GM12878 (cell line): ENCODE results near the gene SRCAP. TPM values are rescaled to one million over a fixed set of nuclear protein-coding genes. Genes with fewer than 3 reads are reported as not detected.
A peak's percentile ranks its signal among the peaks of the same experiment; 100 is the strongest.

Source experiments
- ATAC-seq: fragments of 200-7000 bp; cut with Tn5 transposase; 3 replicates; pipeline ENCODE4 v1.9.1; 2020; ENCODE audit warnings: mild to moderate bottlenecking, moderate library complexity
- BruUV-seq: library from RNA; stranded (reverse); fragments of 400-500 nt; replicated peaks from 2 replicates; lab custom pipeline; 2021; lab: Mats Ljungman, UMichigan
- CTCF ChIA-PET: fragments of 300-600 bp; sonication (Branson Sonifier 250); formaldehyde crosslinking; extraction: SDS; loops from one replicate; lab custom pipeline; 2021; ENCODE audit warnings: inconsistent platforms; lab: Yijun Ruan, JAX
- POLR2A ChIA-PET: fragments of 350-600 bp; formaldehyde crosslinking; extraction: SDS; loops from one replicate; lab custom pipeline; 2021; ENCODE audit warnings: inconsistent platforms; lab: Charles Lee
- RAD21 ChIA-PET: fragments of 300-600 bp; sonication (Branson Sonifier 250); formaldehyde crosslinking; loops from one replicate; lab custom pipeline; 2023; ENCODE audit warnings: antibody characterized with exemption; ENCODE audit not compliant: unreplicated experiment; lab: Charles Lee
- SMC1A ChIA-PET: fragments of 300-600 bp; sonication (Branson Sonifier 250); formaldehyde crosslinking; loops from one replicate; lab custom pipeline; 2023; ENCODE audit not compliant: unreplicated experiment, uncharacterized antibody; lab: Charles Lee
- DNase-seq: peaks from one replicate; pipeline ENCODE4 v3.0.0-alpha.2; 2011; ENCODE audit warnings: low read depth, low spot score
- FAIRE-seq: peaks from 3 replicates; lab custom pipeline; 2011; peaks lifted over from hg19 to GRCh38; lab: Jason Lieb, UNC
- H2AFZ ChIP-seq: 2 replicates; pipeline ENCODE4 v1.6.0; 2011; ENCODE audit warnings: low read depth, low read length, control low read depth; ENCODE audit not compliant: control insufficient read depth
- H3K27ac ChIP-seq: 2 replicates; pipeline ENCODE4 v1.5.1; 2011; ENCODE audit warnings: control low read depth; ENCODE audit not compliant: control insufficient read depth, insufficient read depth
- H3K27me3 ChIP-seq, 2 experiments: replicated peaks in 1 of 2; 2 replicates each; pipeline versions ENCODE4 v1.6.0 to v1.6.1; 2011; ENCODE audit warnings: low read length in 1 of 2; ENCODE audit not compliant: control insufficient read depth in 2 of 2, insufficient read depth in 2 of 2
- H3K36me3 ChIP-seq, 2 experiments: 2 replicates each; pipeline ENCODE4 v1.5.1; 2011; ENCODE audit warnings: low read length in 1 of 2; ENCODE audit not compliant: control insufficient read depth in 2 of 2, insufficient read depth in 2 of 2
- H3K4me1 ChIP-seq: 2 replicates; pipeline ENCODE4 v1.6.1; 2011; ENCODE audit warnings: mild to moderate bottlenecking, low read length, moderate library complexity, mixed read lengths; ENCODE audit not compliant: control insufficient read depth, insufficient read depth
- H3K4me2 ChIP-seq: 2 replicates; pipeline ENCODE4 v1.6.0; 2011; ENCODE audit warnings: control low read depth; ENCODE audit not compliant: control insufficient read depth, insufficient read depth
- H3K4me3 ChIP-seq: fragments of 200-600 bp; sonication (generic); 2 replicates; pipeline ENCODE4 v1.5.1; 2016
- H3K79me2 ChIP-seq: 2 replicates; pipeline ENCODE4 v1.6.0; 2011; ENCODE audit warnings: low read length; ENCODE audit not compliant: control insufficient read depth, insufficient read depth
- H3K9ac ChIP-seq: 2 replicates; pipeline ENCODE4 v1.8.0; 2011; ENCODE audit warnings: low read length, control low read depth, mixed read lengths; ENCODE audit not compliant: control insufficient read depth, insufficient read depth
- H3K9me3 ChIP-seq: replicated peaks from 3 replicates; pipeline ENCODE4 v1.5.1; 2011; ENCODE audit warnings: mild to moderate bottlenecking, low read length; ENCODE audit not compliant: control insufficient read depth, insufficient read depth
- H4K20me1 ChIP-seq: 2 replicates; pipeline ENCODE4 v1.6.0; 2011; ENCODE audit not compliant: control insufficient read depth, insufficient read depth
- HDGF ChIP-seq: fragments of 450-650 bp; IDR thresholded peaks from 2 replicates; pipeline ENCODE4 v1.6.1; 2016; ENCODE audit warnings: antibody characterized with exemption
- PRDM15 ChIP-seq: fragments of 450-650 bp; formaldehyde crosslinking; IDR thresholded peaks from 2 replicates; pipeline ENCODE4 v1.4.0; 2020; ENCODE audit warnings: mild to moderate bottlenecking, moderate library complexity
- RAD21 ChIP-seq: IDR thresholded peaks from 2 replicates; pipeline ENCODE4 v1.6.1; 2011; ENCODE audit warnings: mild to moderate bottlenecking, low read depth, low read length, moderate library complexity; ENCODE audit not compliant: insufficient read depth
- USF2 ChIP-seq: IDR thresholded peaks from 2 replicates; pipeline ENCODE4 v1.6.1; 2011; ENCODE audit warnings: low read depth, low read length, improper control_type of control experiment, borderline replicate concordance
- ZBTB4 ChIP-seq: fragments of 450-650 bp; formaldehyde crosslinking; IDR thresholded peaks from 2 replicates; pipeline ENCODE4 v1.4.0; 2022; ENCODE audit warnings: mild to moderate bottlenecking, moderate library complexity
- ZBTB40 ChIP-seq: fragments of 450-650 bp; IDR thresholded peaks from 2 replicates; pipeline ENCODE4 v1.6.1; 2016; ENCODE audit warnings: mild to moderate bottlenecking, moderate library complexity, borderline replicate concordance
- WGBS: methylation state at CpG from one replicate; pipeline ENCODE4 v1.1.6; 2016; ENCODE audit warnings: low lambda C conversion rate; ENCODE audit not compliant: insufficient replicate concordance, insufficient coverage; ENCODE audit errors: missing lambda C conversion rate; 5-methylcytosine and 5-hydroxymethylcytosine counted together
- in situ Hi-C: fragments of 300-500 bp; cut with MboI; formaldehyde crosslinking; loops from 9 replicates; pipeline ENCODE4 v1.14.3; 2018; ENCODE audit warnings: mixed read lengths
- intact Hi-C: fragments of 100-400 bp; cut with micrococcal nuclease; formaldehyde crosslinking; loops from one replicate; pipeline ENCODE4 v1.14.2; 2022; ENCODE audit not compliant: unreplicated experiment
- polyA plus RNA-seq, 11 experiments: library from polyadenylated mRNA; depleted of rRNA in 4 of 11; unstranded in 6 of 11; stranded (reverse) in 5 of 11; fragments of >200 nt; fragmentation: Nextera tagmentation in 4 of 11; fragmentation: Illumina TruSeq in 1 of 11; extraction: Ambion mirVana in 4 of 11; extraction: Trizol in 1 of 11; gene quantifications; 1 replicate in 1 of 11; 2 replicates in 10 of 11; pipeline versions ENCODE4 v1.2.1 to v1.2.3, GENCODE V29; 2011 to 2016; ENCODE audit warnings: inconsistent platforms in 2 of 11, missing spikeins in 2 of 11, low read depth in 1 of 11
- total RNA-seq, 4 experiments: library from RNA; depleted of rRNA in 3 of 4; stranded (reverse); fragments of >200 nt in 3 of 4; fragmentation: Illumina TruSeq in 1 of 4; extraction: Trizol in 1 of 4; gene quantifications; 2 replicates each; pipeline versions ENCODE4 v1.2.1 to v1.2.3, GENCODE V29; 2013 to 2021

Gene SRCAP
- total and polyA plus RNA-seq, 10 of the 15 experiments (the other 5 are each of a cell fraction or from before 2014, with no cell fraction given): 0.24 to 58.4 (median 11.6) TPM

- Histone ChIP-seq H3K4me1 (peaks cover 25% of the 10 kb centered on the region), H3K9me3 (no peaks in the 10 kb centered on the region; the same call in 2 of the 3 replicates), H3K79me2 (peaks cover 38% of the 10 kb centered on the region), H2AFZ (peak overlapping the region; percentile 87), H3K4me3 (peak overlapping the region; percentile 53; the same call in 1 of the 2 replicates), H3K36me3 (peaks cover 18 to 27% of the 10 kb centered on the region in 2 experiments), H3K9ac (peak overlapping the region; percentile 66; the same call in 1 of the 2 replicates), H3K27me3 (no peaks in the 10 kb centered on the region), H3K4me2 (peak overlapping the region; percentile 96), H4K20me1 (0 out of 2 replicates have a peak, but pooled peaks cover 3% of the 10 kb centered on the region), H3K27ac (peak overlapping the region; percentile 68)
- DNase-seq: no peak
- ChIA-PET RAD21 (interaction anchor here (0.6 to 1.8 kb wide), 3 partner anchors 19 to 228 kb away, joined by 3 to 5 read pairs (median 4); partner anchors contain the start of gene DCTPP1), SMC1A (interaction anchor here (1.0 to 1.9 kb wide), 4 partner anchors 35 to 275 kb away, joined by 3 to 6 read pairs (median 4); partner anchors contain the start of gene SEPTIN1), POLR2A (interaction anchor here (0.6 to 1.0 kb wide), 2 partner anchors 14 to 227 kb away, joined by 3 read pairs; partner anchors contain the start of gene DCTPP1), CTCF (interaction anchor here (0.5 to 1.5 kb wide), 6 partner anchors 19 to 157 kb away, joined by 3 to 5 read pairs (median 3); no protein-coding TSS in a partner anchor)
- in situ Hi-C loops (loop anchor here (25.0 kb wide), 1 partner anchor 1230 kb away; no protein-coding TSS in a partner anchor), intact Hi-C loops (loop anchor here (5.0 to 10.0 kb wide), 4 partner anchors 82 to 268 kb away; partner anchors contain the start of genes BCL7C, CFAP119, CTF1 and FBXL19)
- no peak for ATAC-seq
- WGBS: 40% methylated on average over 32 of the region's 32 CpGs
- BruUV-seq: TSS peak; percentile 50
- FAIRE-seq: no peak
- TF ChIP-seq PRDM15 (CRISPR knock-in tag) (no peak), ZBTB40 (no peak), HDGF (0 out of 2 replicates have a peak, but pooled peaks have one; percentile 22), ZBTB4 (CRISPR knock-in tag) (no peak), USF2 (no peak), RAD21 (no peak)
Measured at GRCh38 chr16:30656974-30657865, 41.8 kb upstream of the SRCAP start.
